Measurements from ENCODE around the gene ZER1.
A peak's percentile ranks its signal among the peaks of the same experiment; 100 is the strongest.
"Not testable (repeated sequence)": the region's sequence is repeated elsewhere in the genome, so short reads cannot be mapped to it uniquely, and the experiment has no call there.

ZER1 gene

GRCh38 chr9:128800061-128800460, 28.3 kb upstream of the ZER1 start:
- no peak for TF ChIP-seq CTCF (IDR thresholded peaks at IDR 0.05; ENCODE audit: low read depth, low read length, missing control alignments)
- DNase-seq (ENCODE audit: extremely low read depth, low read depth) = no peak
- H3K4me3 ChIP-seq (replicated peaks; ENCODE audit: low read depth, low read length) = no peak overlapping the region

DNA sequence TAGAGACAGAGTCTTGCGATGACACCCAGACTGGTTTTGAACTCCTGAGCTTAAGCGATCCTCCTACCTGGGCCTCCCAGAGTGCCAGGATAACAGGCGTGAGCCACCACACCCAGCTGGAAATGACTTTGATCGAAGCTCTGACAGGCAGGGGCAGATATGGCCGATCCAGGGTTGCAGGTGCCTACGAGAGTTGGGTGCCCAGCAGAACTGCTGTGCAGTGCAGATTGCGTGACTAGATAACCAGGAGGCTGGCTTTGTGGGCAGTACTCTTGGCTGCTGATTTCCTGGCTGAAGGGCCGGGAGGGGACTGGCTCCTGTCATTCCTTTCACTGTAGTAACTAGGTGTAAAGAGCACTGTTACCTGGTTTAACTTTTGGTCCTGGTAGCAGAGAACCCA, 27.2 kb upstream of the ZER1 start:
- TF ChIP-seq CTCF (IDR thresholded peaks at IDR 0.05; ENCODE audit: low read depth, low read length, missing control alignments) = no peak
- no peak overlapping the region for H3K4me3 ChIP-seq (replicated peaks; ENCODE audit: low read depth, low read length)
- DNase-seq (ENCODE audit: extremely low read depth, low read depth) = no peak

DNA sequence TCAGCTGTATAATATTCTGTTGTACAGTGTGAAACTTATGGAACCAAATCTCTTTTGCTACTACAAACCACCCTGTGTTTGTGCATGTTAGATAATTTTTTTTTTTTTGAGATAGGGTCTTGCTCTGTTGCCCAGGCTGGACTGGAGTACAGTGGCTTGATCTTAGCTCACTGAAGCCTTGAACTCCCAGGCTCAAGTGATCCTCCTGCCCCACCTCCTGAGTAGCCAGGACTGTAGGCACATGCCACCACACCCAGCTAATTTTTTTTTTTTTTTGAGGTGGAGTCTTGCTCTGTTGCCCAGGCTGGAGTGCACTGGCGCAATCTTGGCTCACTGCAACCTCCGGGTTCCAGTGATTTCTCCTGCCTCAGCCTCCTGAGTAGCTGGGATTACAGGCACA, 23.2 kb upstream of the ZER1 start:
- DNase-seq (ENCODE audit: extremely low read depth, low read depth); H3K4me3 ChIP-seq (replicated peaks; ENCODE audit: low read depth, low read length): not testable (repeated sequence)

- DNase-seq (ENCODE audit: extremely low read depth, low read depth) = no peak
- no peak overlapping the region for H3K4me3 ChIP-seq (replicated peaks; ENCODE audit: low read depth, low read length)
- no peak for TF ChIP-seq CTCF (IDR thresholded peaks at IDR 0.05; ENCODE audit: low read depth, low read length, missing control alignments)
Observed at GRCh38 chr9:128792978-128793686, 21.4 kb upstream of the ZER1 start.

DNA sequence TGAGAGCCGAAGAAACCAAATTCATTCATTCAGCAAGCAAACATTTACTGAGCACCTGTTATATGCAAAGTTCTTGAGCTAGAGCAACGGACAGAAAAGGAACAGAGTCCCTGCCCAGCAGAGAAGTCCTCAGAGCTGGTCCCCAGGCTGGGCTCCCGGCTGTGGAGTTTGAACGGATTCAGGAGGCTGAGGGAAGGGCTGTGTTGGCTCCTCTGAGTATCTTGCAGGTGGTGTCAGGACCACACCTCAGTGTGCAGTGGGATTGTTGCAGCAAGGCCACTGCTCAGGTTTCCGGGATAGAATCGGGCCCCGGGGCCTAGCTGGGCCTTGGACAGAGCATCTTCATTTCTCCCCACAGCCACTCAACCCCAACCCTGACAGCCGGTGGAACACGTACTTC, 20.4 kb upstream of the ZER1 start:
- no peak overlapping the region for H3K4me3 ChIP-seq (replicated peaks; ENCODE audit: low read depth, low read length)
- TF ChIP-seq CTCF (IDR thresholded peaks at IDR 0.05; ENCODE audit: low read depth, low read length, missing control alignments) = no peak
- DNase-seq (ENCODE audit: extremely low read depth, low read depth) = no peak

- no peak overlapping the region for H3K4me3 ChIP-seq (replicated peaks; ENCODE audit: low read depth, low read length)
- no peak for TF ChIP-seq CTCF (IDR thresholded peaks at IDR 0.05; ENCODE audit: low read depth, low read length, missing control alignments)
- no peak for DNase-seq (ENCODE audit: extremely low read depth, low read depth)
Observed at GRCh38 chr9:128790536-128790935, 18.8 kb upstream of the ZER1 start.

- peak overlapping the region; percentile 59 for H3K4me3 ChIP-seq (replicated peaks; ENCODE audit: low read depth, low read length)
- no peak for DNase-seq (ENCODE audit: extremely low read depth, low read depth)
- TF ChIP-seq CTCF (IDR thresholded peaks at IDR 0.05; ENCODE audit: low read depth, low read length, missing control alignments) = no peak
Observed at GRCh38 chr9:128788445-128788844, 16.7 kb upstream of the ZER1 start.
